Activated T-helper 1 cell treated with anti-CD3 and anti-CD28 coated beads, Interleukin-12 subunit alpha, Interleukin-12 subunit beta, Interleukin-2, Interleukin-4 antibody, amounts not matched to agents 30 ng/mL and 10 ng/mL and 1 ng/mL, durations not matched to agents 14 hours and 24 hours and 36 hours (primary cell): Measurements from ENCODE around the gene SDHC. TPM values are rescaled to one million over a fixed set of nuclear protein-coding genes. Genes with fewer than 3 reads are reported as not detected.

Experiments
- total RNA-seq: library from RNA; stranded (reverse); gene quantifications from 2 replicates; pipeline ENCODE4 v1.2.3, GENCODE V29; 2022

SDHC gene
- total RNA-seq, 1 donor from 2014 or later = 157 TPM

Other genes starting within 250 kb of the SDHC start
- gene ARHGAP30, start 244.5 kb upstream of the SDHC start, total RNA-seq = 149 and 151 TPM in 2 replicates
- gene NECTIN4, start 224.8 kb upstream of the SDHC start, total RNA-seq = not detected in 2 replicates
- not detected in 2 replicates for gene KLHDC9, start 216.0 kb upstream of the SDHC start, total RNA-seq
- 147 and 164 TPM in 2 replicates for gene PFDN2, start 196.3 kb upstream of the SDHC start, total RNA-seq
- gene NIT1, start 196.3 kb upstream of the SDHC start, total RNA-seq = 51.3 and 56.3 TPM in 2 replicates
- gene DEDD, start 181.7 kb upstream of the SDHC start, total RNA-seq = 44.5 and 48.0 TPM in 2 replicates
- 86.3 and 94.5 TPM in 2 replicates for gene UFC1, start 160.4 kb upstream of the SDHC start, total RNA-seq
- gene USP21, start 154.9 kb upstream of the SDHC start, total RNA-seq = 32.9 and 38.2 TPM in 2 replicates
- gene PPOX, start 148.0 kb upstream of the SDHC start, total RNA-seq = 25.1 and 26.0 TPM in 2 replicates
- gene B4GALT3, start 136.9 kb upstream of the SDHC start, total RNA-seq = 66.4 and 68.2 TPM in 2 replicates
- gene ADAMTS4, start 115.3 kb upstream of the SDHC start, total RNA-seq = 0.23 and 0.24 TPM in 2 replicates
- 72.9 and 84.1 TPM in 2 replicates for gene NDUFS2, start 112.0 kb upstream of the SDHC start, total RNA-seq
- gene FCER1G, start 99.1 kb upstream of the SDHC start, total RNA-seq = 0.93 and 1.5 TPM in 2 replicates
- gene APOA2, start 90.8 kb upstream of the SDHC start, total RNA-seq = not detected in 2 replicates
- gene TOMM40L, start 88.3 kb upstream of the SDHC start, total RNA-seq = 25.3 and 28.0 TPM in 2 replicates
- not detected in 2 replicates for gene NR1I3, start 76.2 kb upstream of the SDHC start, total RNA-seq
- 0.20 TPM in 1 of 2 replicates, not detected in the other for gene PCP4L1, start 55.6 kb upstream of the SDHC start, total RNA-seq
- 3.0 and 4.0 TPM in 2 replicates for gene MPZ, start 4.4 kb upstream of the SDHC start, total RNA-seq
- not detected in 2 replicates for gene CFAP126, start 53.5 kb downstream of the SDHC start, total RNA-seq
- not detected in 2 replicates for gene FCGR2A, start 191.1 kb downstream of the SDHC start, total RNA-seq
- gene HSPA6, start 210.2 kb downstream of the SDHC start, total RNA-seq = 0.59 and 0.99 TPM in 2 replicates
- gene FCGR3A, start 235.4 kb downstream of the SDHC start, total RNA-seq = not detected in 2 replicates